Measurements from ENCODE around the gene AKT1. TPM values are rescaled to one million over a fixed set of nuclear protein-coding genes. Genes with fewer than 3 reads are reported as not detected.

AKT1 gene
- total RNA-seq, 2 experiments from 2014 or later: 116 to 121 TPM

GRCh38 chr14:104798300-104799243, 3.0 kb upstream of the AKT1 start:
- CTCF ChIA-PET: no interaction called here
- DNase-seq (no peak), ATAC-seq (no peak)
- Mint-ChIP-seq H3K27ac (no peak overlapping the region), H3K4me3 (no peak overlapping the region), H3K27me3 (no peaks in the 10 kb centered on the region), H3K36me3 (ENCODE audit: low read depth) (no peaks in the 10 kb centered on the region), H3K9me3 (no peaks in the 10 kb centered on the region), H3K4me1 (ENCODE audit: low read depth) (peaks cover 24% of the 10 kb centered on the region)
- TF ChIP-seq, protein P1, sequence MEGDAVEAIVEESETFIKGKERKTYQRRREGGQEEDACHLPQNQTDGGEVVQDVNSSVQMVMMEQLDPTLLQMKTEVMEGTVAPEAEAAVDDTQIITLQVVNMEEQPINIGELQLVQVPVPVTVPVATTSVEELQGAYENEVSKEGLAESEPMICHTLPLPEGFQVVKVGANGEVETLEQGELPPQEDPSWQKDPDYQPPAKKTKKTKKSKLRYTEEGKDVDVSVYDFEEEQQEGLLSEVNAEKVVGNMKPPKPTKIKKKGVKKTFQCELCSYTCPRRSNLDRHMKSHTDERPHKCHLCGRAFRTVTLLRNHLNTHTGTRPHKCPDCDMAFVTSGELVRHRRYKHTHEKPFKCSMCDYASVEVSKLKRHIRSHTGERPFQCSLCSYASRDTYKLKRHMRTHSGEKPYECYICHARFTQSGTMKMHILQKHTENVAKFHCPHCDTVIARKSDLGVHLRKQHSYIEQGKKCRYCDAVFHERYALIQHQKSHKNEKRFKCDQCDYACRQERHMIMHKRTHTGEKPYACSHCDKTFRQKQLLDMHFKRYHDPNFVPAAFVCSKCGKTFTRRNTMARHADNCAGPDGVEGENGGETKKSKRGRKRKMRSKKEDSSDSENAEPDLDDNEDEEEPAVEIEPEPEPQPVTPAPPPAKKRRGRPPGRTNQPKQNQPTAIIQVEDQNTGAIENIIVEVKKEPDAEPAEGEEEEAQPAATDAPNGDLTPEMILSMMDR (IDR thresholded peaks at IDR 0.05): no peak
- POLR2A ChIA-PET: interaction anchor here (1.1 kb wide), 1 partner anchor 18 kb away, joined by 3 read pairs; no protein-coding TSS in a partner anchor
- intact Hi-C loops (cut with micrococcal nuclease): no loop called here

GRCh38 chr14:104797115-104798044, 1.8 kb upstream of the AKT1 start:
- peak; percentile 21 for DNase-seq
- ChIA-PET CTCF (interaction anchor here (1.6 kb wide), 1 partner anchor 28 kb away, joined by 5 read pairs; no protein-coding TSS in a partner anchor), POLR2A (no interaction called here)
- Mint-ChIP-seq H3K4me1 (ENCODE audit: low read depth) (peaks cover 33% of the 10 kb centered on the region), H3K9me3 (no peaks in the 10 kb centered on the region), H3K4me3 (no peak overlapping the region), H3K27me3 (no peaks in the 10 kb centered on the region), H3K27ac (no peak overlapping the region), H3K36me3 (ENCODE audit: low read depth) (no peaks in the 10 kb centered on the region)
- TF ChIP-seq, protein P1 (IDR thresholded peaks at IDR 0.05): no peak
- ATAC-seq: no peak
- intact Hi-C loops (cut with micrococcal nuclease): no loop called here

DNA sequence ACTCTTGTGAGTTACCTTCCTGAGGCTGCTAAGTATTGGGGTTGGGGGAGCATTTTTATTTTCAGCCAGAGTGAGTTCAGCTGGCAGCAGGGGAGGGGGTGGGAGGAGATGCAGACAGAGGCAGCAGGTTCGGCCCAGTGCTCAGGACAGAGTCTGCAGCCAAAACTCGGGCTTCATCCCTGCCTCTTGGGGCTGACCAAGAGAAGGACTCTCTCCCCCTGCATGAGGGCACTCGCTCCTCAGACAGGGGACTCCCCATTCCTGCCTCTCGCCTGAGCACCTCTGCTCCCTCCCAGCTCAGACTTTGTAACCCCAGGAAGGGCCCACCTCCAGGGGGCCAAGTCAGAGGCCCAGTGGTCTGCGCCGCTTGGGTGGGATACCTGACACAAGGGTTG, 1.1 kb upstream of the AKT1 start:
- H3K27me3 Mint-ChIP-seq: no peaks in the 10 kb centered on the region
- ChIA-PET CTCF (interaction anchor here (1.6 kb wide), 1 partner anchor 29 kb away, joined by 5 read pairs; no protein-coding TSS in a partner anchor), POLR2A (interaction anchor here (1.2 kb wide), 2 partner anchors 12 to 40 kb away, joined by 3 to 4 read pairs; no protein-coding TSS in a partner anchor)
- no peak overlapping the region for H3K27ac Mint-ChIP-seq
- no peaks in the 10 kb centered on the region for H3K36me3 Mint-ChIP-seq (ENCODE audit: low read depth)
- TF ChIP-seq, protein P1 (IDR thresholded peaks at IDR 0.05): no peak
- intact Hi-C loops (cut with micrococcal nuclease): no loop called here
- H3K4me3 Mint-ChIP-seq: peak overlapping the region; percentile 61
- H3K4me1 Mint-ChIP-seq (ENCODE audit: low read depth): peaks cover 28% of the 10 kb centered on the region
- no peaks in the 10 kb centered on the region for H3K9me3 Mint-ChIP-seq
- ATAC-seq (no peak), DNase-seq (no peak)

DNA sequence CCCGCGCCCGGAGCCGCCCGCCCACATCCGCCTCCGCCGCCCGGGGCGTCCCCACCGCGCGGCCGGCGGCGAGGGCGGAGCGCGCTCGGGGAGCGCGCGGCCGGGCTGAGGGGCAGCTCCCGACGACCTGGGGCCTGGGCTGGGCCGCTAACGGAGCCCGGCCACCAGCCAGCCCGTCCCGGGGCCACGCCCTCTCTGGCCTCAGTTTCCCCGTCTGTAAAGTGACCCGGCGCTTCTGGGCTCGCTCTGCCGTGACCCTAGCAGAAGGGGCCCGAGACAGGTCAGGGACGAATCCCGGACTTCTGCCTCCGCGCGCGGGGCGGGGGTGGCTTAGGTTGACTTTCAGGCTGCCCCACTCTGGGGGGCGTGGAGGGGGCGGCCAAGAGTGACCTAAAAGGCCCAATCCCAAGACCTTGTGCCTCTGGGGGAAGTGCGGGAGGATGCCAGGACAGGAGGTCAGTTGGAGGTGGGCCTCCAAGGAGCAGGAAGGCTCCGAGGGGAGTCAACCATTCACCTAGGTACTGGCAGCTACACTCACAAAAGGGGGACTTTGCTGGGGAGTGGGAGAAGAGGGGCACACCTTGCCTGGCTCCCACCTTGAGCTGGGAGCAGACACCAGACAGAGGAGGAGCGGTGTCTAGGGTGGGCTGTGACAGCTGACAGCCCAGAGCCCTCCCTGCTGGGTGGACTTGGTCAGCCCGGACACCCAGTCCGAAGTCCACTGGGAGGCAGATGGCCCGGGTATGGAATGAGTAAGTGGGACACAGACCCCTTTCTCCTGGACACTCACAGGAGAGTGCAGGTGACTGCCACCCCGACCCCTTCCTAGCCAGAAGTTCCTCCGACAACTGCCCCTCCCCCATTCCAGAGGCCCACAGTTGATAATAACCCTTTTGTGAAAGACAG, 486 bp upstream of the AKT1 start:
- POLR2A ChIA-PET: interaction anchor here (1.2 kb wide), 2 partner anchors 11 to 39 kb away, joined by 3 to 4 read pairs; no protein-coding TSS in a partner anchor
- no peaks in the 10 kb centered on the region for H3K27me3 Mint-ChIP-seq
- peak overlapping the region; percentile 26 for H3K27ac Mint-ChIP-seq
- CTCF ChIA-PET: interaction anchor here (1.6 kb wide), 1 partner anchor 30 kb away, joined by 5 read pairs; no protein-coding TSS in a partner anchor
- H3K4me3 Mint-ChIP-seq: peak overlapping the region; percentile 61
- DNase-seq (peak; percentile 50), ATAC-seq (peak; percentile 41)
- H3K4me1 Mint-ChIP-seq (ENCODE audit: low read depth): peaks cover 31% of the 10 kb centered on the region
- TF ChIP-seq, protein P1 (IDR thresholded peaks at IDR 0.05): no peak
- intact Hi-C loops (cut with micrococcal nuclease): no loop called here
- no peaks in the 10 kb centered on the region for H3K36me3 Mint-ChIP-seq (ENCODE audit: low read depth)
- no peaks in the 10 kb centered on the region for H3K9me3 Mint-ChIP-seq
